ENCODE results near the gene SERTM2.

SERTM2 gene

DNA sequence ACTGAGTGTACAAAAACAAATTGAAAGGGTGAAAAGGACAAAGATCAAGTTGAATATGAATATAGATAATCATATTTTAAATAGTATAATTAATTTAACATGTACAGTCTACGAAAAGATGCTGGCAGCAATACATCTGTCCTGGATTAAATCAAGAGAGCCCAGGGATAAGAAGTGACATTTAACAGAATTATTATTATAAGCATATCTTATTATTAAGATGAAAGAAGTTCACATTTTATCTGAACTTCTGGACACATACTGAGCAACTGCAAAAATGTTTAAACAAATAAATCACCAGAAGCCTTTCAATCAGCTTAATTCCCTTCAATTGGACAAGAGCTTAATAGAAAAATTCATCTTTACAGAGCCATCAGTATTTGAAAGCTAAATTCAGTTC lies 50.4 kb downstream of the SERTM2 start:
- DNase-seq (ENCODE audit: low read depth) = no peak

DNA sequence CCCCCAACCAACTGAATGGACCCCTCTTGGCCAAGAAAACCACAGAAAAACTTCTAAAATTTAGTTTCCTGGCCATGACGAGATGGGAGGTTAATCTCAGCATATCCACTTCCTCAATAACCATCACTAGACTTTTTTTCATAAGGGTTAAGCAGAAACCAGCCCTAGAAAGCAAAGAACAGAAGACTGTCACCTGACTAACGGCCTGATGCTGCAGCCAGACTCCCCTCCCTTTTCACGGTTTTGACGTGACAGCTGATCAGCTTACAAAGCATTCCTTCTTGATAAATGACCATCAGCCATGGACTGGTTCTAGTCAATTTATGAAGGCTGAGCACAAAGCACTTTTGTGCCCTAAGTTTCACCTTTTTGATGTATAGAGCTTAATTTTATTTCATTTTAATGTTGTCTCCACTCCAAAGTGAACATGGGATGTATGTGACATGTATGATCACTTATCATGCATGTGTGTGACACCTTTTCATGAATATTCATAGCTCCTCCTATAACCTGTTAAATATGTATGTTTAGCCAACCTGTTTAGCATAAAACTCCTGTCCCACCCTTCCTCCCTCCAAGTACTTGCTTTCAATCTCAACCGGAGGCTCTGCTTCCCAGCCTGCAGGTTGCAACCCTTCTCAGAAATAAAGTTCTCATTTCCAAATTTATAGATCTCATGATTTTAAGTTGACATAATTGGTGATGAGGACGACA lies 56.3 kb downstream of the SERTM2 start:
- no peak for DNase-seq (ENCODE audit: low read depth)

DNA sequence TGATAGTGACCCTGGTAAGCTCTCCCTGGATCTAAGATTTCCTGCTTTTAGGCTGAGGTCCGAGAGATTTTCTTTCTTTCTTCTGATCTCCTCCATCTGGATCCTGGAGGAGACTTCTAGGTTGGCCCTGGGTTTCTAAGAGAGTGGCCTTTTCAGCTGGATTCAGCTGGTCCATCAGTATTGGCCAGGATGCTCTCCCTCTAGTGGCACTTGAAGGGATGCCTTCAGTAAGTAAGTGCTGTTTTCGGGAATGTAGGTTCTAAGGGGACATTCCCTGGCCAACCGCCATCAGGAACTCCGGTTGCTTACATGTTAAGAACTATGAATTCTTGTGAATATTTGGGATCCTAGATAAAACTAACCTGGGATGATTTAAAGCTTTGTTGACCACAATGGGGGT lies 56.9 kb downstream of the SERTM2 start:
- DNase-seq (ENCODE audit: low read depth) = peak; percentile 0

DNA sequence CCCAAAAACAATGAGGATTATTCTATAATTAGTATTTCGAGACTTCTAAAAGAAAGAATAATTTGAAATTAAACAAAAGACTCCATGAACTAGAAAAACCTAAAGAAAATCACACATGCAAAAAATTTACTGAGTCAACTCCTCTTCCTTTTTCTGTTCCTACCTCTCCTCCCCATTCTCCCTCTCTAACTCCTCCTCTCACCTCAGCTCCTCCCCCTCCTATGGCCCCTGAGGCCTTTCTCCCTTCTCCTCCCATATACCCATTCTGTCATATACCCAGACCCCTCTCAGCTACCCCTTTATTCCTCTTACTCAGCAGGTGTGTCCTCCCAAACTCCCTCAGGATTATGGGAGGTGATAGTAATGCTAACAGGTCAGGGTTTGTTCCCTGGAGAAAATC lies 57.4 kb downstream of the SERTM2 start:
- DNase-seq (ENCODE audit: low read depth) = no peak
